KMS-11 (cell line): ENCODE results near the gene LARGE1.
"Not testable (repeated sequence)": the region's sequence is repeated elsewhere in the genome, so short reads cannot be mapped to it uniquely, and the experiment has no call there.

Experiments
- H2AFZ ChIP-seq: fragments of 200-600 bp; sonication (generic); 2 replicates; pipeline ENCODE4 v1.6.1; 2016; ENCODE audit warnings: antibody characterized with exemption, mixed run types, low read depth
- H3K27ac ChIP-seq: fragments of 200-600 bp; sonication (generic); 2 replicates; pipeline ENCODE4 v1.6.1; 2016; ENCODE audit warnings: mild to moderate bottlenecking, mixed run types
- H3K27me3 ChIP-seq: fragments of 200-600 bp; sonication (generic); 2 replicates; pipeline ENCODE4 v1.6.1; 2017; ENCODE audit warnings: mild to moderate bottlenecking, low read depth, mixed run types, moderate library complexity; ENCODE audit not compliant: insufficient read depth
- H3K36me3 ChIP-seq: fragments of 200-600 bp; sonication (generic); 2 replicates; pipeline ENCODE4 v1.6.1; 2017; ENCODE audit warnings: mild to moderate bottlenecking, mixed run types; ENCODE audit not compliant: insufficient read depth
- H3K4me1 ChIP-seq: fragments of 200-600 bp; sonication (generic); 2 replicates; pipeline ENCODE4 v1.6.1; 2016; ENCODE audit warnings: mild to moderate bottlenecking, low read depth, mixed run types; ENCODE audit not compliant: poor library complexity, severe bottlenecking
- H3K4me2 ChIP-seq: fragments of 200-600 bp; sonication (generic); 2 replicates; pipeline ENCODE4 v1.7.0; 2016; ENCODE audit warnings: mild to moderate bottlenecking, mixed run types
- H3K4me3 ChIP-seq: fragments of 200-600 bp; sonication (generic); IDR thresholded peaks from 2 replicates; pipeline ENCODE4 v1.6.1; 2017; ENCODE audit warnings: low read depth, low read length, mixed read lengths; ENCODE audit not compliant: insufficient read depth
- H3K79me2 ChIP-seq: fragments of 200-600 bp; sonication (generic); 2 replicates; pipeline ENCODE4 v1.6.1; 2016; ENCODE audit warnings: low read depth, mixed run types; ENCODE audit not compliant: insufficient read depth
- H3K9ac ChIP-seq: fragments of 200-600 bp; sonication (generic); 2 replicates; pipeline ENCODE4 v1.6.1; 2016; ENCODE audit warnings: mild to moderate bottlenecking, mixed run types
- H4K20me1 ChIP-seq: fragments of 200-600 bp; sonication (generic); 2 replicates; pipeline ENCODE4 v1.6.1; 2016; ENCODE audit warnings: mild to moderate bottlenecking, mixed run types; ENCODE audit not compliant: insufficient read depth
- CTCF ChIP-seq: fragments of 200-600 bp; sonication (generic); conservative IDR thresholded peaks from 2 replicates; pipeline ENCODE4 v1.6.1; 2017; ENCODE audit warnings: low read depth, mild to moderate bottlenecking, antibody characterized with exemption, low read length, moderate library complexity, mixed read lengths

The LARGE1 gene

GRCh38 chr22:33570110-33570509 lies 350.2 kb downstream of the LARGE1 start:
- Histone ChIP-seq H3K9ac (no peak overlapping the region), H3K27ac (no peak overlapping the region), H3K4me3 (no peak overlapping the region), H3K79me2 (no peaks in the 10 kb centered on the region), H3K4me1 (no peaks in the 10 kb centered on the region), H3K27me3 (no peaks in the 10 kb centered on the region), H3K36me3 (no peaks in the 10 kb centered on the region), H3K4me2 (no peak overlapping the region), H4K20me1 (no peaks in the 10 kb centered on the region), H2AFZ (no peak overlapping the region)
- TF ChIP-seq CTCF: no peak

GRCh38 chr22:33569559-33569958 lies 350.7 kb downstream of the LARGE1 start:
- Histone ChIP-seq H3K79me2 (no peaks in the 10 kb centered on the region), H3K9ac (no peak overlapping the region), H3K36me3 (no peaks in the 10 kb centered on the region), H3K27me3 (no peaks in the 10 kb centered on the region), H4K20me1 (no peaks in the 10 kb centered on the region), H2AFZ (no peak overlapping the region), H3K27ac (no peak overlapping the region), H3K4me3 (no peak overlapping the region), H3K4me1 (no peaks in the 10 kb centered on the region), H3K4me2 (no peak overlapping the region)
- TF ChIP-seq CTCF: no peak

DNA sequence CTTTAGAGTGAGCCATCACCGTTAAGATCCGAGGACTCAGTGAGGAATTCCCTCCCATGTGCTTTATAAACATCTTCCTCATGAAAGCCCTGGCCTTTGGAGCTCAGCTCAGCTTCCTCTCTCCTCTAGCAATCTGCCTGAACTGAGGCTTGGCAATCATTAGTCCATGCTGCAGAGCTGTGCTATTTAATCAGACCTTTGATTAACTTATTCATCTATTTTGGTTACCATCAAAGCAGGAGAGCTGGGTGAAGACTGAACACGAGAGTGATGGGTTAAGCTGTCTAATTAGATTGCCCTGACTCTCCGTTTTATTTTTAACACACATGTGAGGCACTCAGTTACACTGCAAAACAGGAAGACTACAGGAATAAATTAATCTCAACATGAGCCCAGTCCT lies 351.3 kb downstream of the LARGE1 start:
- no peak overlapping the region for H3K9ac ChIP-seq
- TF ChIP-seq CTCF: no peak
- no peak overlapping the region for H3K4me2 ChIP-seq
- no peaks in the 10 kb centered on the region for H3K4me1 ChIP-seq
- no peaks in the 10 kb centered on the region for H3K27me3 ChIP-seq
- H4K20me1 ChIP-seq: no peaks in the 10 kb centered on the region
- H3K79me2 ChIP-seq: no peaks in the 10 kb centered on the region
- H3K36me3 ChIP-seq: no peaks in the 10 kb centered on the region
- H2AFZ ChIP-seq: no peak overlapping the region
- no peak overlapping the region for H3K4me3 ChIP-seq
- H3K27ac ChIP-seq: no peak overlapping the region

DNA sequence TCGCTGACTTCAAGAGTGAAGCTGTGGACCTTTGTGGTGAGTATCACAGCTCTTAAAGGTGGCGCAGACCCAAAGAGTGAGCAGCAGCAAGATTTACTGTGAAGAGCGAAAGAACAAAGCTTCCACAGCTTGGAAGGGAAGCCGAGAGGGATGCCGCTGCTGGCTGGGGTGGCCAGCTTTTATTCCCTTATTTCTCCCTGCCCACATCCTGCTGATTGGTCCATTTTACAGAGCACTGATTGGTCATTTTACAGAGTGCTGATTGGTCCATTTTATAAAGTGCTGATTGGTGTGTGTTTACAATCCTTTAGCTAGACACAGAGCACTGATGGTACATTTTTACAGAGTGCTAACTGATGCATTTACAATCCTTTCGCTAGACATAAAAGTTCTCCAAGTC lies 353.8 kb downstream of the LARGE1 start:
- not testable (repeated sequence) for H3K27ac ChIP-seq, H3K4me2 ChIP-seq, H3K4me1 ChIP-seq, H3K9ac ChIP-seq, H3K79me2 ChIP-seq, H3K4me3 ChIP-seq, H3K27me3 ChIP-seq, H3K36me3 ChIP-seq, H2AFZ ChIP-seq, H4K20me1 ChIP-seq

GRCh38 chr22:33565580-33565995 lies 354.7 kb downstream of the LARGE1 start:
- Histone ChIP-seq H2AFZ (no peak overlapping the region), H3K4me2 (no peak overlapping the region), H3K4me1 (no peaks in the 10 kb centered on the region), H3K36me3 (no peaks in the 10 kb centered on the region), H3K9ac (no peak overlapping the region), H3K4me3 (no peak overlapping the region), H3K27ac (no peak overlapping the region), H3K27me3 (no peaks in the 10 kb centered on the region), H3K79me2 (no peaks in the 10 kb centered on the region), H4K20me1 (no peaks in the 10 kb centered on the region)
- no peak for TF ChIP-seq CTCF
